ENCODE results near the gene RIOK1.

DNA sequence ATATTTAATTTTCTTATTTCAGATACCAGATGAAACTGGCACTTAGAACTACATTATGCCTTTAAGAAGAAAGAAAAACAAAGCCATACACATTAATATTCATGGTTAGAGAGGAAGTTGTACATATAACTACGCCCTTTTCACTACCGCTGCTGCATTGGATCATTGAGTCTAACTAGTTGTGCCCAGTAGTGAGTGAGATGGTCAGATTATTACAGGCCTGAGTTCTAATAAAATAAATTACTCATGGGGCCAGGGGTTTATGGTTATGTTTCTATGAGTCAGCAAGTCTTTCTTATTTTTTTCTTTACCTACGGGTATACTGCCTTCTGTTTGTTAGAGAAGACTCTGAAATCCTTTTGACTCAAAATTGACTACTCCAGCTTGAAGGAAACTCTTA lies 11.5 kb downstream of the RIOK1 start:
- TF ChIP-seq, protein P1, sequence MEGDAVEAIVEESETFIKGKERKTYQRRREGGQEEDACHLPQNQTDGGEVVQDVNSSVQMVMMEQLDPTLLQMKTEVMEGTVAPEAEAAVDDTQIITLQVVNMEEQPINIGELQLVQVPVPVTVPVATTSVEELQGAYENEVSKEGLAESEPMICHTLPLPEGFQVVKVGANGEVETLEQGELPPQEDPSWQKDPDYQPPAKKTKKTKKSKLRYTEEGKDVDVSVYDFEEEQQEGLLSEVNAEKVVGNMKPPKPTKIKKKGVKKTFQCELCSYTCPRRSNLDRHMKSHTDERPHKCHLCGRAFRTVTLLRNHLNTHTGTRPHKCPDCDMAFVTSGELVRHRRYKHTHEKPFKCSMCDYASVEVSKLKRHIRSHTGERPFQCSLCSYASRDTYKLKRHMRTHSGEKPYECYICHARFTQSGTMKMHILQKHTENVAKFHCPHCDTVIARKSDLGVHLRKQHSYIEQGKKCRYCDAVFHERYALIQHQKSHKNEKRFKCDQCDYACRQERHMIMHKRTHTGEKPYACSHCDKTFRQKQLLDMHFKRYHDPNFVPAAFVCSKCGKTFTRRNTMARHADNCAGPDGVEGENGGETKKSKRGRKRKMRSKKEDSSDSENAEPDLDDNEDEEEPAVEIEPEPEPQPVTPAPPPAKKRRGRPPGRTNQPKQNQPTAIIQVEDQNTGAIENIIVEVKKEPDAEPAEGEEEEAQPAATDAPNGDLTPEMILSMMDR (IDR thresholded peaks at IDR 0.05), result no peak
- no peak for TF ChIP-seq POLR2A (IDR thresholded peaks at IDR 0.05)
- no peak for TF ChIP-seq EP300 (IDR thresholded peaks at IDR 0.05)
